ENCODE data around the gene ZFYVE9.

DNA sequence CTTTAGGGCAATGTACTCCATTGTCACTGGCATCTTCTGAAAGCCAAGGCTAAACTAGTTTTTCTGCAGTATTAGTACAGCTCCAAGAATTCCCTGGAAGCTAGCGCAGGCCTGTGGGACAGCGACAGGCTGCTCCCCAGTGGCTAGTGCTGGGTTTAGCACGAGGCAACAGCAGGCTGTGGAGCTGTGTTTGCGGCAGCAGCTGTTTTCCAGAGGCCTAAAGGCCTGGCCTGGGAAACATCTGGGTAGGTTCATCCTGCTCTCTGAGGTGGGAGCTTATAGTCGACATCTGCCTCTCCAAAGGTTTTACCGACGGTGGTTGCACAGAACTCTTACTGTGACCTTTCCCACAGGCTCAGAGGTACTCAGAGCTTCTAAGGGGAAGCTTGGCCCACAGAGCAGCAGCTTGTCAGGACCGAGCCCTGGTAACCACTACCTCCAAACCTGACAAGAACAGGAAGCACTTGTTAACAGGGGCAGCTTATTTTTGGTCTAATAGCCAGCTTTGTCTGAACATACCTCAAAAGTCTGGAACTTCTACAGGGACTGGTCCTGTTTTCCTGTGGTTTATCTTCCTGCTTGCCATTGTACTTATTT, 206.9 kb downstream of the ZFYVE9 start:
- no peak; the same call in 1 of the 2 replicates for TF ChIP-seq CTCF (IDR thresholded peaks at IDR 0.05)
- TF ChIP-seq ZFX (IDR thresholded peaks at IDR 0.05; ENCODE audit: borderline replicate concordance), result no peak

Measured in 22Rv1 (cell line).